Measurements from ENCODE around the gene TIMM29.

Gene TIMM29

GRCh38 chr19:10928563-10929401 lies at the start of gene TIMM29, which contains the start of gene YIPF2:
TSS of gene TIMM29 (plus strand) at chr19:10928811. CDS start at chr19:10928823, 12 bp downstream.
TSS of gene YIPF2 (minus strand) at chr19:10928639. CDS start at chr19:10928410, 229 bp downstream.
- Mint-ChIP-seq H3K9me3 (no peaks in the 10 kb centered on the region), H3K4me1 (ENCODE audit: low read depth) (peaks cover 15% of the 10 kb centered on the region), H3K36me3 (ENCODE audit: low read depth) (peaks cover 16% of the 10 kb centered on the region), H3K27me3 (ENCODE audit: low read depth) (no peaks in the 10 kb centered on the region), H3K27ac (peak within 1 kb of the TSS; percentile 88), H3K4me3 (peak within 1 kb of the TSS; percentile 92)

GRCh38 chr19:10881403-10882107 lies 47.1 kb upstream of the TIMM29 start:
- no peaks in the 10 kb centered on the region for H3K27me3 Mint-ChIP-seq (ENCODE audit: low read depth)

GRCh38 chr19:10882108-10882457 lies 46.5 kb upstream of the TIMM29 start:
- Mint-ChIP-seq H3K36me3 (ENCODE audit: low read depth) (peaks cover 2% of the 10 kb centered on the region), H3K4me1 (ENCODE audit: low read depth) (peaks cover 17% of the 10 kb centered on the region), H3K27ac (no peak overlapping the region), H3K27me3 (ENCODE audit: low read depth) (no peaks in the 10 kb centered on the region), H3K4me3 (no peak overlapping the region), H3K9me3 (no peaks in the 10 kb centered on the region)

More at GRCh38 chr19:10881403-10882107, 47.1 kb upstream of the TIMM29 start:
- H3K4me1 Mint-ChIP-seq (ENCODE audit: low read depth): peaks cover 22% of the 10 kb centered on the region
- H3K9me3 Mint-ChIP-seq: no peaks in the 10 kb centered on the region
- no peak overlapping the region for H3K27ac Mint-ChIP-seq
- peaks cover 2% of the 10 kb centered on the region for H3K36me3 Mint-ChIP-seq (ENCODE audit: low read depth)
- H3K4me3 Mint-ChIP-seq: no peak overlapping the region

GRCh38 chr19:10884274-10884673 lies 44.3 kb upstream of the TIMM29 start:
- Mint-ChIP-seq H3K36me3 (ENCODE audit: low read depth) (peaks cover under 1% of the 10 kb centered on the region), H3K27ac (no peak overlapping the region), H3K27me3 (ENCODE audit: low read depth) (no peaks in the 10 kb centered on the region), H3K4me1 (ENCODE audit: low read depth) (peaks cover 6% of the 10 kb centered on the region), H3K9me3 (no peaks in the 10 kb centered on the region), H3K4me3 (no peak overlapping the region)

DNA sequence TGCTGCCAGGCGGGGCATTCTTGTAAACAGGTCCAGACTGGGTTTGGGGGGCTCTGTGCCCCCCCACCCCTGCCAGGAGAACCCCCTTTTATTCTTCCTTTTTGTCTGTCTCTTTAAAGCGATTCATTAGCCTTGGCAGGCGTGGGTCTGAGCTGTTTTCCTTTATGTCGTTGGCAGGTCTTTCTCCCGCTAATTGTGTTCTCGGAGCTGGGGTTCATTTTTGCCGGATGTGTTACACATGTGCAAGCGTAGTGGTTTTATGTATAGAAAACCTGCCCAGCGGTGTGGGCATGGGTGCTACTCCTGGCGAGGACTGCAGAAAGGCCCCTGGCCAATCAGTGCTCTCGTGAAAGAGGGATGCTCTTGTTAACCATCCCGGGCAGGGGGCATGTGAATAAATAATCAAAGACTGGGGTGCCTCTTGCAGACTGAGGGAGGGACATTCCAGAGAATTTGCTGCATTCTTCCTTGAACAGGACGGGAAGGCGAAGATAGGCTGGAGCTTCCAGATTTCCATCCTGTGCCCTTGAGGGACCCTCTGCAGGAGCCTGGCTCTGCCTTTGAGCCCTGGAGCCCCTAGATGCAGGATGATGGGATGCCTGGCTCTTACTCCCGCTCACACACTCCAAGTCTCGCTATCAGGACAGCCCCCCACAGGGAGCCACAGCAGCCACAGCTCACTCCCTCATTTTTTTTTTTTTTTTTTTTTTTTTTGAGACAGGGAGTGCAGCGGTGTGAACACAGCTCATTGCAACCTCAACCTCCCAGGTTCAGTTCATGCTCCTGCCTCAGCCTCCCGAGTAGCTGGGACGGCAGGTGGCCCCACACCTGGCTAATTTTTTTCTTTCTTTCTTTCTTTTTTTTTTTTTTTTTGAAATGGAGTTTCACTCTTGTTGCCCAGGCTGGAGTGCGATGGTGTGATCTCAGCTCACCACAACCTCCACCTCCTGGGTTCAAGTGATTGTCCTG lies 43.1 kb upstream of the TIMM29 start:
- Mint-ChIP-seq H3K27ac (no peak overlapping the region), H3K9me3 (no peaks in the 10 kb centered on the region), H3K4me1 (ENCODE audit: low read depth) (peaks cover 2% of the 10 kb centered on the region)

DNA sequence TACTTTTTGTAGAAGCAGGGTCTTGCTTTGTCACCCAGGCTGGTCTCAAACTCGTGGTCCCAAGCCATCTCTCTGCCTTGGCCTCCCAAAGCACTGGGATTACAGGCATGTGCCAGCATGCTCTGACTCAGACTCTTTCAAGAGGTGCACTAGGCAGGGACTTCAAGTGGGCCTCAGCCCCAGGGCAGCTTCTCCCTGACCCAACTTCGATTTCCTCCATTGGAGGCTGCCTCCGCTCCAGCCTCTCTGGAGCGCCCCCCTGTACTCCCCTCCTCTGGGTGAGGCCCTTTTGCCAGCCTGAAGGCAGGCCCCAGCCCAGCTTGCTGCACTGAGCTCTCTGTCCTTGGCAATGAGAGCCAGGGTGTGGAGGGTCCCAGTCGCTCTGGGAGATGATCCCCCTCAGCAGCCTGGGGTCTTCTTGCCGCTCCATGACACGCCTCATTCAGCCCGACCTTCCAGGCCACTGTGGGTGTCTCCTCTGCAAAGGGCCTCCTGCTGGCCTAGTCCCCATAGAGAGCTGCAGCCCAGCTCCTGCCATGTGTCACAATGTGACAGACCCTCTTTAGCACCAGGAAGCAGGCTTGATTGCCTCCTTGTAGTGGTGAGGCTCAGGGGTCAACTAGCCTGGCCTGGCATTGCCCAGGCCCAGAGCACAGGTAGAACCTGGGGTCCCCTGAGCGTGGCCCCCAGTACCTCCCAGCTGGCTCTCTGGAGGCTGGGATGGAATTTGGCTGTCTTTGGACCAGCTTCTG lies 40.8 kb upstream of the TIMM29 start:
- no peaks in the 10 kb centered on the region for H3K9me3 Mint-ChIP-seq

More for the DNA sequence above, 43.1 kb upstream of the TIMM29 start:
- no peaks in the 10 kb centered on the region for H3K27me3 Mint-ChIP-seq (ENCODE audit: low read depth)
- no peaks in the 10 kb centered on the region for H3K36me3 Mint-ChIP-seq (ENCODE audit: low read depth)
- H3K4me3 Mint-ChIP-seq: no peak overlapping the region

DNA sequence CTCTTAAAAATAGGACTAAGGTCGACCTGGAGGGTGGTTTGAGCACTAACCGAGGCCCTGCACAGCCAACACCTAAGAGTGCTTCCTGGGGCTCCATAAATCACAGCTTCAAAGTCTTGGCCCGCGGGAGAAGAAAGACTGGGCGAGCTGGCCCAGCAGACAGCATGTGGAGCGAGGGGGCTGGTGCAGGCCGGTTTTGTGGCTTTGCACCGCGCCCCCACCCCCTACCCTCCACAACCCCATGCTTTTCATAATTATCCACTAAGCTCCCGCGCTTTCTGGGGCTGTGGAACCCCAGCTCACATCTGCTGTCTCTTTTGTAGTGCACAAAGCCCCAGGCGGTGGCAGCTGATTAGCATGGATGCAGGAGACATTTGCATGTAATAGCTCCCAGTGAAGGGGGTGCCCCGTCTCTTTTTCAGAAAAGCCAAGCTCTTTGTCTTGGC lies 40.2 kb upstream of the TIMM29 start:
- Mint-ChIP-seq H3K4me1 (ENCODE audit: low read depth) (peaks cover 2% of the 10 kb centered on the region), H3K4me3 (no peak overlapping the region), H3K27ac (no peak overlapping the region), H3K9me3 (no peaks in the 10 kb centered on the region), H3K36me3 (ENCODE audit: low read depth) (no peaks in the 10 kb centered on the region), H3K27me3 (ENCODE audit: low read depth) (no peaks in the 10 kb centered on the region)

More for the DNA sequence above, 40.8 kb upstream of the TIMM29 start:
- Mint-ChIP-seq H3K27ac (no peak overlapping the region), H3K4me3 (no peak overlapping the region), H3K4me1 (ENCODE audit: low read depth) (peaks cover 2% of the 10 kb centered on the region), H3K36me3 (ENCODE audit: low read depth) (no peaks in the 10 kb centered on the region), H3K27me3 (ENCODE audit: low read depth) (no peaks in the 10 kb centered on the region)

DNA sequence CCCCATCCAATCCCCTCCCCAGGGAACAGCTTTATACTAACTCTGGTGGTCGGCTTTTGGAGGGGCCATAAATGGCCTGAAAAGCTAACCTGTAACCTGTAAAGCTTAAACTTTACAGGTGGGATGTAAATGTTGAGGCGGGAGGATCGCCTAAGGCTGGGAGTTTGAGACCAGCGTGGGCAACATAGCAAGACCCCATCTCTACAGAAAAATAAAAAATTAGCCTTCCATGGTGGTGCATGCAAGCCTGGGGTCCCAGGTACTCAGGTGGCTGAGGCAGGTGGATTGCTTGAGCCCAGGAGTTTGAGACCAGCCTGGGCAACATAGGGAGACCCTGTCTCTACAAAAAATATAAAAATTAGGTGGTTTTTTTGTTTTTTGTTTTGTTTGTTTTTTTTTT lies 38.7 kb upstream of the TIMM29 start:
- no peaks in the 10 kb centered on the region for H3K27me3 Mint-ChIP-seq (ENCODE audit: low read depth)
- no peaks in the 10 kb centered on the region for H3K36me3 Mint-ChIP-seq (ENCODE audit: low read depth)
- H3K9me3 Mint-ChIP-seq: no peaks in the 10 kb centered on the region
- no peak overlapping the region for H3K4me3 Mint-ChIP-seq
- no peak overlapping the region for H3K27ac Mint-ChIP-seq
- H3K4me1 Mint-ChIP-seq (ENCODE audit: low read depth): peaks cover 2% of the 10 kb centered on the region

- Mint-ChIP-seq H3K27ac (no peak overlapping the region), H3K4me1 (ENCODE audit: low read depth) (peaks cover under 1% of the 10 kb centered on the region), H3K27me3 (ENCODE audit: low read depth) (no peaks in the 10 kb centered on the region), H3K4me3 (no peak overlapping the region), H3K9me3 (no peaks in the 10 kb centered on the region), H3K36me3 (ENCODE audit: low read depth) (no peaks in the 10 kb centered on the region)
Observed at GRCh38 chr19:10891405-10892086, 37.1 kb upstream of the TIMM29 start.

GRCh38 chr19:10892256-10892655 lies 36.4 kb upstream of the TIMM29 start:
- Mint-ChIP-seq H3K27ac (no peak overlapping the region), H3K4me3 (no peak overlapping the region), H3K27me3 (ENCODE audit: low read depth) (no peaks in the 10 kb centered on the region)

GRCh38 chr19:10894911-10895213 lies 33.7 kb upstream of the TIMM29 start:
- peaks cover 7% of the 10 kb centered on the region for H3K4me1 Mint-ChIP-seq (ENCODE audit: low read depth)
- H3K4me3 Mint-ChIP-seq: no peak overlapping the region
- H3K27ac Mint-ChIP-seq: no peak overlapping the region
- no peaks in the 10 kb centered on the region for H3K9me3 Mint-ChIP-seq
- H3K36me3 Mint-ChIP-seq (ENCODE audit: low read depth): no peaks in the 10 kb centered on the region
- H3K27me3 Mint-ChIP-seq (ENCODE audit: low read depth): no peaks in the 10 kb centered on the region

More at GRCh38 chr19:10892256-10892655, 36.4 kb upstream of the TIMM29 start:
- Mint-ChIP-seq H3K9me3 (no peaks in the 10 kb centered on the region), H3K36me3 (ENCODE audit: low read depth) (no peaks in the 10 kb centered on the region), H3K4me1 (ENCODE audit: low read depth) (peaks cover 7% of the 10 kb centered on the region)

DNA sequence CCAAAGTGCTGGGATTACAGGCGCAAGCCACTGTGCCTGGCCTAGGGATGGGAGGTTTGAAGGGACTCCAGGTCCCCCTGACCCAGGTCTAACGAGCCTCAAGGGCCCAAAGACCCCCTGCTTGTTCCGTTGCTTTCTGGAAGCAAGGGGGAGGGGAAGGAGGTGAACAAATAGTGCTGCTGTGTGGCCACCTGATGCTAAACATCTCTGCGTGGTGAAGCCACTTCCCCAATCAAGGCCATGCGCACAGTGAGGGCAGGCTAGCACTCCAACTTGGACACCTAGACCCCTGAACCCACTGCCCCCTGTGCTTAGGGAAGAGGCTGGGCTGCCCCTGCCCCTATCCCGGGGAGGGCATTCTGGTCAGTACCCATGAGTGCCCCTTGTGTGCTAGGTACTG lies 33.2 kb upstream of the TIMM29 start:
- no peak overlapping the region for H3K27ac Mint-ChIP-seq
- no peaks in the 10 kb centered on the region for H3K27me3 Mint-ChIP-seq (ENCODE audit: low read depth)
- H3K9me3 Mint-ChIP-seq: no peaks in the 10 kb centered on the region
- H3K4me1 Mint-ChIP-seq (ENCODE audit: low read depth): peaks cover 7% of the 10 kb centered on the region
- H3K36me3 Mint-ChIP-seq (ENCODE audit: low read depth): no peaks in the 10 kb centered on the region
- H3K4me3 Mint-ChIP-seq: no peak overlapping the region

DNA sequence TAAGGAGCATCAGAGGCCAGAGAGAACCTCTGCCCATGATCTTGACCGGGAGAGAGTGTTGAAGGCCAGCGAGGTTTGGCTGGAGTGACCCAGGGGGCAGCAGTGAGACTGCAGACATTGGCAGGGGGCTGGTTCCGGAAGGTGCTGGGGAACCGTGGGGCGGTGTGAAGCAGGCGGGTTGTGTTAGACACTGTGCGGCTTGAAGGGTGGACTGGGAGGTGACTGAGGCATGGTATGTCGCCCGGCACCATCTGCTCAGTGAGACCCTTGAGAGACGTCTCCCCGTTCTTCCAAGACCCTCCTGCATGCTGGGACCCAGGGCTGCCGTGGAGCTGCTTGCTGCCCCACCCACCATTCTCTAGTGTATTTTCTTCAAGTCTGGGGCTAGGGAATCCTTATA lies 32.7 kb upstream of the TIMM29 start:
- Mint-ChIP-seq H3K36me3 (ENCODE audit: low read depth) (no peaks in the 10 kb centered on the region), H3K4me1 (ENCODE audit: low read depth) (peaks cover 7% of the 10 kb centered on the region), H3K9me3 (no peaks in the 10 kb centered on the region), H3K4me3 (no peak overlapping the region), H3K27me3 (ENCODE audit: low read depth) (no peaks in the 10 kb centered on the region), H3K27ac (no peak overlapping the region)
